Stimulated activated CD4-positive, alpha-beta T cell treated with anti-CD3 and anti-CD28 coated beads, TNF-alpha, amount 100 ng/mL, for 48 hours (primary cell): Measurements from ENCODE around the gene PSMA6.
"Not testable (repeated sequence)": the region's sequence is repeated elsewhere in the genome, so short reads cannot be mapped to it uniquely, and the experiment has no call there.

Source experiments
- DNase-seq, 3 donors: peaks; one replicate each; pipeline ENCODE4 v3.0.0-alpha.2; 2020; ENCODE audit warnings: low read depth in 3 of 3

PSMA6 gene

DNA sequence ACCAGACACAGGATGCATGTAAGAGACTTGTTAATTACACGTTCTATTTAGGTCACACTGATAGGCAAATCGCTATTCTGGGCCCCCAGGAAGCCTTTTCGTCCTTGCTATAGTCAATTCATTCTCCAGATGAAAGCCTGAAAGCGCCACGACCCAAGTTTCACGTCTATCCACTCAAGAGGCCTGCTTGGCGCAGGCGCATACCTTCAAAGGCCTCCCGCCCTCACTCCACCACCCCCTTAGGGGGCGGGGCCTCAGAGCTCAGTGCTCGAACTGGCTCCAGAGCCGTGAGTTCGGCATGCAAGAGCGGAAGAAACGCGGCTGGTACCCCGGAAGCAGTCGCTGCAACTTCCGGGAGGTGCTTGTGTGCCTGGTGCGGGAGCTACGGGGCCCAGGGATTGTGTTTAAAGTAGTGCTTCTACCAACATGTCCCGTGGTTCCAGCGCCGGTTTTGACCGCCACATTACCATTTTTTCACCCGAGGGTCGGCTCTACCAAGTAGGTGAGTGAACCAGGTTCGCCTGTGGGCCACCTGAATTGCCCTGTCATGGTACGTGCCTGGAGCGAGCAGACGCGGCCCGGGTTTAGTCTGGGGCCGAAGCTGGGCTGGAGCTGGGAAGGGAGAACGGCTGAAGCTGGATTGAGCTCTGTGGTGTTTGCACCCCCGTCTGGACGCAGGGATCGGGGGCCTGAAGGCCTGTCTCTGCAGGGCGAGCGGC lies at the start of gene PSMA6:
Gene PSMA6 (plus strand): TSS at position 332 of the 719 bp plus-strand sequence. CDS start 95 bp downstream, at position 427.
- peak; percentile 98 to 99 (median 98) for DNase-seq

DNA sequence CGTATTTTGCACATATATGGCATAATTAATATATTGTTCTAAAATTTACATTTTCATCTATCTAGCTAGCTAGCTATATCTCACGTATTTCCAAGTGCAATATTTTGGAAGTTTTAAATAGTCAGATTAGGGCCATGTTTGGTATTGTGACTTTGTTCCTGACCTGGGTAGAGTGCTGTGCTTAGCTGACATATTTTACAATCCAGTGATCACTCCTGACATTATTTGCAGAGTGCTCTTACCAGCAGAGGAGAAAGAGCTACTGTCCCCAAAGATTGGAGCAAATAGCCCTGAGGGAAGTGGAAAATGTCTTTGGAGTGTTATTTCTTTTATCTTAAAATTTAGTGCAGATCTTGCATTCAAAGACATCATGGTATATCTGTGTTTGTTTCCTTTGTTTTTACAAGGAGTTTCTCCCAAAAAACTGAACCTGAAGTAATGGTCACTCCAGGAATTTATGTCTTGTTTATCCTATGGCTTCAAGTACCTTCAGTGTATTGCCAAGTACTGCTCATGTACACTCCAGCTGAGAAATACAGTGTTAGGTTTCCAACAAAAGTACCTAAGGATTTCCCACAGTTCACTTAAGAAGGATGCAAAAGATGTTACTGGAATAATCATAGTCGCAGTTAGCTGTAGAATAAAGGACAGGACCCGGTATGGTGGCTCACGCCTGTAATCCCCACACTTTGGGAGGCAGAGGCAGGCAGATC lies 49.4 kb upstream of the PSMA6 start:
- no peak for DNase-seq

DNA sequence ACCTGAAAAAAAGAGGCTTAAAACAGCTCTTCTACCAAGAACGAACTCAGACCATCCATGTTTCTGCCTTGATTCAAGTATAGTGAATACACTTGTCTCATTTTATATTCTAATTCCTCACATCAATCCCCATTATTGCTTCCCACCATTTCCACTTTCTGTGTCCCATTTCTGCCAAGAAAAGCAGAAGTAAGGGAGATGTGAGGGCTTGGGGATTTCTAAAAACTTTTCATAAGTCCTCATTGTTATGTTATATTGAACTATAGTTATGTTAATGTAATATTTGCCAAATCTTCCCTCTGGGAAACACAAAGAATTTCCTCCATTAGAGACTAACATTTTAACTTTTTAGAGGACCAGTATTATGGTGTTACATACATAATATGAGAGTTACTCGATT lies 48.2 kb upstream of the PSMA6 start:
- DNase-seq, result no peak

DNA sequence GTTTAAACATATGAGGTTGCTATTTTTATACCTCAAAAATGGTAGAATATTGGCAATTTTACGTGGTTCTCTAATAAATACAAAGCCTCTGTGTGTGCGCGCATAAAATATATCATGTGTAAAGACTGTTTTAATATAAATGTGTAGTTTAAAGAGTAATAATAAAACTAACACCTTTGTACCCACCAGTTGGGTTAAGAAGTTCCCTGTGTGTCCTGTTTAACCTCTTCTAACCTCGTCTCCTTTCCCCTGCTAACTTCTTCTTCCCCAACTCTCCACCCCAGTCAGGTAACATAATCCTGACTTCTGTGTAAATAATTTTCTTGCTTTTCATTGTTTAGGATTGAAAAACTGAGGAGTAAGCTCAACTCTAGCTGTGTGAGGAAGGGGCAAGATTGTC lies 47.6 kb upstream of the PSMA6 start:
- no peak for DNase-seq

DNA sequence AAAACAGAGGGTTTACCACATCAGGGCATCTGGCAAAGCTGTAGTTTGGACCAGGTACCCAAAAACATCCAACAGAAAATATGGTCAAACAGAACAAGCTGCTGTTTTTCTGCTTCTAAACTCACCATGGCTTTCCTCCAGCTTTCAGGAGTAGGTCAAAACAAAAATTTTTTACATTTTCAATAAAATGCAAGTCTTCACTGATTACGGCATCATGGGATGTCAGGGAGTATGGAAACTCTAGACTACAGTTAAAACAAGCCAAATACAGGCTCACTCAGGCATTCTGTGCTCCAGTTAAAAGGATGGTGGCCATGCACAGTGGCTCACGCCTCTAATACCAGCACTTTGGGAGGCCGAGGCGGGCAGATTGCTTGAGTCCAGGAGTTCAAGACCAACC lies 47.1 kb upstream of the PSMA6 start:
- no peak for DNase-seq

DNA sequence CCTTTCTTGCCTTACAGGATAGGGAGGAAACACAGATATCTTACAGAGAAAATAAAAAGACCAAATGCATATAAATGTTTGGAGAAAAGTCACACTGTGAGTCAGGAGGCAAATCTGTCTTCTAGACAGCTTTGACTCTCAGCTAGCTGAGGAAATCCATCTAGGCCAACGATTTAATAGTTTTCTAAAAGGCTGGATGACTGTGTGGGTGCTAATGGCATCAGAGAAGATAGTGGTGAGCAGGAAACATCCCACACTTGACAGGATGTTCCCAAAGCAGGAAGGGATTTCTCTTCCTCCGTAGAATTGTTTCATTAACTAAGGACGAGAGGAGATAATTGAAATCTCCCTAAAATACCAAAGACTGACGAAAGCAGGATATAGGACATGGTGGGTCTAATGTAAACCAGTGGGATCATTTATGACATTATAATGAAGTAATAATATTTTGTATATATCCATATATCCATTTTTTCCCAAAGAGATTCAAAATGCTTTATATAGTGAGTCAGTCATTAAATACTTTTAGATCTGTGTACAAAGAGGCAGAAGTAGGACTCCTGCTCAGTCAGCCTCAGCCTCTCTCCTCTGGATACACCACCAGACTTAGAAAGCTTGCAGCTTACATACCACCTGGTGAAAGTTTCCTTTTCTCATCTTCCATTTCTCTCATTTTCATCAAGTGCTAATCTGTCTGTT lies 44.3 kb upstream of the PSMA6 start:
- no peak for DNase-seq

DNA sequence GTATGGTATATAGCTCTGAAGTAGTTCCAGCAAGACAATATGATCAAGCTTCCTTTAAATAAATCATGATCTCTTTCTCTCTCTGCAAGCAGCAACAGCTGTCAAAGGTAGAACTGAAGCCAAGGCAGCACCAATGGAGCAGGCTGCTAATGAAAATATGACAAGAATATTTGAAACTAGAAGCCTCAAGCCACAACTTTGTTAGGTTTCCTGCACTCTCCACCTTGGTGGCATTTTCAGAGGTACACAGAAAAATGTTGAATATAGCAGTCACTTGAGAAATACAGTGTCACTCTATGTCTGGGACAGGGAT lies 43.8 kb upstream of the PSMA6 start:
- no peak for DNase-seq

DNA sequence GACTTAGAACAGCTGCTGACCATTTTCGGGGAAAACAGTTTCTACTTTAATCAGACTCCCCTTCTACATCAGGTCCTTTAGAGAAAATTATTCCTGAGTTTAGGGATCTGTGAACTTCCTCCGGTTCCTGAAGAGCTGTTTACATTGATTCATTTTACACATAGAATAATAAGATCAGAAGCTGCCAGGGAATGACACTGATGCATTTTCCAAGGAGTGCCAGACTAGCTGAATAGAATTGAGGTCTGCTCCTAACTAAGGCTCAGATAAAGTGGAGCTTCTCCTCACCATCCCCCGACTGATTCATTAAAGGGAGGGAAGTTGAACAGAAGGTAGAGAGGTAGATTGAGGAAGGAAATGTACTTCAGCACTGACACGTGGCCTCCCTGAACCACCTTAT lies 41.9 kb upstream of the PSMA6 start:
- no peak for DNase-seq

DNA sequence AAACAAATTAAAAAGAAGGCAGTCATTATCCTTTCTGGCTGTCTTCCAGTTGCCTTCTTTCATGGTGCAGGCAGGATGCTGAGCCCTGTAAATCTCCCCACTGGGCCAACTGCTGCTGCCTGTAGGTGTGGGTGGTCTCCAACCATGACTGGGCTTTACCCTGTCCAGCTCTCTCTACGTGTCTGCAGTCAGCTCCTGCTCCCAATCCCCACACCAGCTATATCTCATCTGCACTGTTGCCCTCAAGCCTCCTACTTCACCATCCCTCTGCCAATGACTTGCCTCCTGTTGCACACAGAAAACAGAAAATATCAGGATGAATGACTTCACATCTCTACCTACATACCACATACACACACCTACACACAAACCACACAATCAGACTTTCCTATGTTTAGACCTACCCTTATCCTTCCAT lies 39.7 kb upstream of the PSMA6 start:
- DNase-seq, result no peak

DNA sequence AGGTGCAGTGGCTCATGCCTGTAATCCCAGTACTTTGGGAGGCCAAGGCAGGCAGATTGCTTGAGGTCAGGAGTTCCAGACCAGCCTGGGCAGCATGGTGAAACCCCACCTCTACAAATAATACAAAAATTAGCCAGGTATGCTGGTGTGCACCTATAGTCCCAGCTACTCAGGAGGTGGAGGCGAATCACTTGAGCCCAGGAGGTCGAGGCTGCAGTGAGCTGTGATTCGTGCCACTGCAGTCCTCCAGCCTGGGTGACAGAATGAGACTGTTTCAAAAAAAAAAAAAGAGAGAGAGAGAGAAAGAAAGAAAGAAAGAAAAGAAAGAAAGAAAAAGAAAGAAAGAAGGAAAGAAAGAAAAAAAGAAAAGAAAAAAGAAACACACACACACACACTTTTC lies 39.1 kb upstream of the PSMA6 start:
- DNase-seq, result not testable (repeated sequence)

DNA sequence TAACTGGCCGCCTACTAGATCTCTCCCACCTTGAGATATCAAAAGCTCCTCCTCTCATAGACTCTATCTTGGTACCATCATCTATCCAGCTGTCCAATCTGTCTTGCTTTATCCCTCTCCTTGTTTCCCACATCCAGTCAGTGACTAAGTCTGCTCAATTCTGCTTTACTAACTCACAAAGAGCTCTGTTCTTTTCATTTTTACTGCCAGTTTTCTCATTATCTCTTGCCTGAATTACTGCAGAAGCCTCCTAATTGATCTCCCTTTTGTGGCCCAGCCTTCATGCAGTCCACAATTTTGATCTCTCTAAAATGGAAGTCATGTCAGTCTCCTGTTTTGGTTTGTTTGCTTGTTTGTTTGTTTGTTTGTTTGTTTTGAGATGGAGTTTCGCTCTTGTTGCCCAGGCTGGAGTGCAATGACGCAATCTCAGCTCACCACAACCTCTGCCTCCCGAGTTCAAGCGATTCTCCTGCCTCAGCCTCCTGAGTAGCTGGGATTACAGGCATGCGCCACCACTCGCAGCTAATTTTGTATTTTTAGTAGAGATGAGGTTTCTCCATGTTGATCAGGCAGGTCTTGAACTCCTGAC lies 38.1 kb upstream of the PSMA6 start:
- DNase-seq, result not testable (repeated sequence)

DNA sequence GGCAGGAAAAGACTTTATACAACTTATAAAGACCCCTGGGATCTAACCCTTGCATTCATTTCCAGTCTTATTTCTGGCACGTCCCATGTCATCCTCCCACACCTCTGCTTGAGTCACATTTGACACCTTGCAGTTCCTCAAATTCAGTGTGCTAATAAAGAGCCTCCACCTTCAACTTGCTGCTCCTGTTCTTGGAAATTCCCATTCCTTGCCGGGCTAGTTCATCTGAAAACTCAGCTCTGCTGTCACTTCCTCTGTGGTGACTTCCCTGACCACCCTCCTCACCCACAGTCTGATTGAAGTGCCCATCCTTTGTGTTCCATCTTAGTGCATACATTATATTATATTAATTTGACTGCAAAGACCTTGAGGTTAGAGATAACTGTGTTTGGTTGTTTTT lies 37.4 kb upstream of the PSMA6 start:
- DNase-seq, result peak in 1 of 3 donors; percentile 11

DNA sequence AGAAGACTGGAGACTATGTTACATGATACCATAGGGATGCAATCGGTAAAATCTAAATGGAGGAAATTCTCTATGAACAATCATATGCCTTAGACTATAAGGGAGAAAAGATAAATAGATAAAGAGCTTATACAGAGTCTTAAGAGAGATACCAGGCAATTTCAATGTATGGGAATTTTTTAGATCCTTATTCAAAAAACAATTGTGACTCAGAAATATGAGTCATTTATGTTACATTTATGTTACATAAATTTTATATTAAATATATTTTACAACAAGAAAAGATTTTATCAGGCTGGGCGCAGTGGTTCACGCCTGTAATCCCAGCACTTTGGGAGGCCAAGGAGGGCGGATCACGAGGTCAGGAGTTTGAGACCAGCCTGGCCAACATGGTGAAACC lies 36.5 kb upstream of the PSMA6 start:
- DNase-seq, result no peak

DNA sequence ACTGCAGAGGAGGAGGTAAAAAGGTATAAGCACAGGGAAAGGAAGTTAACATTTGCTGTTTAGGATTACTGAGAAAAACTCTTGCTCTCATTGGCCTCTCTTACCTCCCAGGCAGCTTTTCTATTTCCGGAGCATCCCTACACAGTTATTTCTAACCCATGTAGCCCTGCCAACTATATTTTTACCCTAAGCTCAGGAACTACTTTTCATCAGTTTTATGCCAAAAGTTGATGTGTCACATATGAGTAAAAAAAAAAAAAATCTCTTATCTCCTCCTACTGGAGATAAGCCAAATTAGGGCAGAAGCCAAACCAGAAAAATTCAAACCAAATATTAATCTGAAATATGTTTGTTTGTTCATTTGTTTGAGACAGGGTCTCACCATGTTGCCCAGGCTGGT lies 34.4 kb upstream of the PSMA6 start:
- DNase-seq, result no peak

DNA sequence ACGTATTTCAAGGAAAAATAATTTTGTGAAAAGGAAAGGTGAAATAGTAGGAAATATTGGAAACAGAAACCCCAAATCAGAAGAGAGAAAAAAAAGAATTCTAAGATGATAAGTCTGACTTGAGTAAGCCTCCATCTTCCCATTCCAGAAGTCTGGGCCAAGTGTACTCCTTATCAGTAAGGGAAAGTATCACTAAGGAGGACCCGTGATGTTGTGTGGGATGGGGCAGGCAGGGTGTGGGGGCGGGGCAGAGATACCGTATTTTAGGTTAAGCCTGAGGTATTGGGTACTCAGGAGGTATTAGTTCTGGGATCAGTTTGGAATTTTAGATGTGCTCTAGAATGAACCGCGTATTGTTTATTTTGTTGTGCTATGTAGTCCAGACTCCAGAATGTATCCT lies 33.8 kb upstream of the PSMA6 start:
- no peak for DNase-seq

DNA sequence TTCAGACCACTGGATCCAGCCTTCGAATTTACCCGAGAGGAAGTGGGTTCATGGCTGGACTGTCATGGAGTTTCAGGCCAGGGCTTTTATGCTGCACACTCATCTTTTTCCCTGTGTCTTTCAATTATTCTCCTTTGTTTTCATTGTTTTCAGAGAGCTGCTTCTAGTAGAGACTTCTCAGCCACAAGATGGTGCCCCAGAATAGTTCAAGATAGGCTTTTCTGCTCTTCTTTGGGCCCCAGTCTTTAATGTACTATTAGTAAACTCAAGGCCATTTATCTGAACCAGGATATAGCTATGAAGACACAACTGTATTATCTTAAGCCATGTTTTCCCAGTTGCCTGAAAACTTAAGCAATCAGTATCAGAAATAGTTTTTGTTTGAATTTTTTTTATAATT lies 30.4 kb upstream of the PSMA6 start:
- no peak for DNase-seq

DNA sequence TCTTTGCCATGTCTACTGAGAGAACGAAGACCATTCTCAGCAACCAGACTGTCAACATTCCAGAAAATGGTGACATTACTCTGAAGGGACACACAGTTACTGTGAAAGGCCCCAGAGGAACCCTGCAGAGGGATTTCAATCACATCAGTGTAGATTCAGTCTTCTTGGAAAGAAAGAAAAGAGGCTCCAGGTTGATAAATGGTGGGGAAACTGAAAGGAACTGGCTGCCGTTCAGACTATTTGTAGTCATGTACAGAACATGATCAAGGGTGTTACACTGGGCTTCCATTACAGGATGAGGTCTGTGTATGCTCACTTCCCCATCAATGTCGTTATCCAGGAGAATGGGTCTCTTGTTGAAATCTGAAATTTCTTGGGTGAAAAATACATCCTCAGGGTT lies 29.7 kb upstream of the PSMA6 start:
- no peak for DNase-seq

DNA sequence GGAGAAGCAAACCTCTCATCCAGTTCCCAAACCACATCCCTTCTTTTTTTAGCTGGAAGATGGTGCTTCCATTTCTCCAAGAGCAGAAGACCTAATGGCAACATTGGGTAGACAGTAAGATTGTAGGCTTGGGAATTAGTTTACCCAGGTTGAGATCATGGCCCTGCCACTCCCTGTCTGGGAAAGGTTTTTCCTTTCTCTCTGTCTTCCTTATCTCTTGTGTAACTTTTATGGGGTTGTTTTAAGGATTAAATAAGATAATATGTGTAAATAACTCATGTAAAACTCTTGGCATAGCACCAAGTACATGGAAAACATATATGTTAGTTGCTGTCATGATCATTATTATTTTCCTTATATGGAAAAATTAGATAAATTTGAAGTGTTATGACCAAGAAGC lies 23.2 kb upstream of the PSMA6 start:
- no peak for DNase-seq

DNA sequence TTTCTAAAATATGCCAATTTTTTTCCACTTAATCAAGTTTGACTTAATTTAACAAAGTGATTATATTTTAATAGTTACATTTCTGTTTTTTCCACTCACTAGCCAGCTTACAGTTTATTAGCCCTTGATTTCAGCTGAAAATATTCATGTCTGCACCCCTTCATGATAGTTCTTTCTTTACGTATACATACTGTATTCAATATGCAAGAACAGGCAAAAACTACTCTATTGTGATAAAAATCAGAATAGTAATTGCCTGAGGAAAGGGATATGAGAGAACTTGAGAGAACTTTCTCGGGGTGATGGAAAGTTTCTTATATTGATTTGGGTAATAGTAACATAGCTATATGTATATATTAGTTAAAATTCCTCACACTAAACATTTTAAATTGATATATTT lies 17.4 kb upstream of the PSMA6 start:
- DNase-seq, result no peak

DNA sequence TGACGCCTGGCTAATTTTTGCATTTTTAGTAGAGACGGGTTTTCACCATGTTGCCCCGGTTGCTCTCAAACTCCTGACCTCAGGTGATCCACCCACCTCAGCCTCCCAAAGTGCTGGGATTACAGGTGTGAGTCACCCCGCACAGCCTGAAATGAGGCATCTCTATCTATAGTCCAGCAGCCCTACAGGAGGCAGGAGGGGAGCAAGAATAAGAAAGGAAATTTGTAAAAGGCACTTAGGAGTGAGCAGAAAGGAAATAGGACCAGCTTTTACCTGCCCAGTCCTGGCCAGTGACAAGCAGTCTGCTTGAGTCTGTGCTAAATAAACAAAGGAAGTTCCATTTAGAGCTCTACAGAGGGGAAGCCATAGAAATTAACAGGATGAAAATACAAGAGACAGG lies 15.0 kb upstream of the PSMA6 start:
- DNase-seq, result no peak

DNA sequence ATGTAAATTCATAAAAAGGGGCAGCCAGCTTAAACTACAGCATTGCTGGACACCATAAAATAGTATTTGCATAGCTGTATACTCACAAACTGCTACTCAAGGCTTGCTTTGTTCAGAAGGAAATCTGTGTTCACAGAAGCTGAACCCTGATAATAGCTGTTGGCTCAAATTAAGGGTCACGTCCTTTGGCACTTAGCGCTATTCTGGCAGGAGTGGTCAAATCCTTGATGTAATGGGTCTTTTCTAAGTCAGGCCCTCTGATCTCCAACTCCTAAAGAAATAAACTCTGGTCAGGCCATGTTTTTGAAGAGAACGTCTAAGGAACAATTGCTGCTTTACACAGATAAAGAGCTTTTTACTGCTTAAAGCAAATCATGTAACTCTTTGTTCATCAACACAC lies 12.8 kb upstream of the PSMA6 start:
- DNase-seq, result no peak

DNA sequence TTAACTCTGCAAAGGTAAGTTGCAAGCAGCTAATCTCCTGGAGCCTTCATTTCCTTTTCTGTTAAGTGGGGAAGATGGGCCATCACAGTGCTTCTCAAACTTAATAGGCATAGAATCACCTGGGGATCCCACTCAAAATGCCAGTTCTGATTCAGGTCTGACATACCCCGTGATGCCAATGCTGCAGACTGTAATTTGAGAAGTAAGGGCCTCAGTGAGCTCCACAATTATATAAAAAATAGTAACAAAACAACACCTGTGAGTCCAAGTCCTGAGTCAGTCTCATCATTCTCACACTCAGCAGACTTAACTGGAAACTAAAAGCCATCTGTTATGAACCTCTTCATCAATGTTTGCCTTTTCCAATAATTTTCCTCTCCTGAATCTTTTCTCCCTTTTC lies 10.8 kb upstream of the PSMA6 start:
- DNase-seq, result no peak

DNA sequence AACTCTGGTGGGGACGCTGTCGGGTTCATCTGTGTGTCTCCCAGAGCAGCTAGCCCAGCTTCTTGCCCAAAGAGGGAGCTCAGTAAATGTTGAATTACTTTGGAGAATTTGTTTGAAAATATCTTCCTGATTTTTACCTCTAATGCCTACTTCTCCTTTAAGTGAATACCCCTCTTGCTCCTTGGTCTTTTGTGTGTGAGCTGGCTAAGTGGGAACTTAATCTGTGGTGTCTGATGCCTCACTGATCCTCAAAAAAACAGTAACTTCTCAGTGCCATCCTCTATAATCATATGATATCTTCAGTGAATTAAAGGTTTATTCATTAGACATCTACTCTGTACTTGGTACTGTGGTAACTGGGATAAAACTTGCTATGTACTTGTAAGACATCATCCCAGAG lies 7.7 kb upstream of the PSMA6 start:
- DNase-seq, result no peak
